K562 (cell line): ENCODE measurements around the gene PLK5. TPM values are rescaled to one million over a fixed set of nuclear protein-coding genes. Genes with fewer than 3 reads are reported as not detected.
A peak's percentile ranks its signal among the peaks of the same experiment; 100 is the strongest.

Experiments used
- ATAC-seq: fragments of 200-7000 bp; cut with Tn5 transposase; 3 replicates; pipeline ENCODE4 v1.9.1; 2020; ENCODE audit warnings: moderate library complexity
- BruUV-seq: library from RNA; stranded (reverse); fragments of 400-500 nt; replicated peaks from 2 replicates; lab custom pipeline; 2021; lab: Mats Ljungman, UMichigan
- CTCF ChIA-PET: fragments of 300-600 bp; formaldehyde crosslinking; extraction: SDS; loops from one replicate; lab custom pipeline; 2021; ENCODE audit warnings: low intra/inter-chr PET ratio; lab: Yijun Ruan, JAX
- POLR2A ChIA-PET: fragments of 300-600, 350-650 bp; sonication (Branson Sonifier 250); formaldehyde crosslinking; extraction: SDS; loops from one replicate; lab custom pipeline; 2021; ENCODE audit warnings: antibody characterized with exemption, inconsistent platforms; lab: Yijun Ruan, JAX
- DNase-seq, 4 experiments: peaks; one replicate each; pipeline versions ENCODE4 v3.0.0 to v3.0.0-alpha.2; 2011 to 2018; ENCODE audit warnings: low spot score in 3 of 4, mixed read lengths in 3 of 4; ENCODE audit errors: extremely low read depth in 1 of 4
- FAIRE-seq: peaks from 2 replicates; lab custom pipeline; 2011; peaks lifted over from hg19 to GRCh38; lab: Jason Lieb, UNC
- H2AFZ ChIP-seq: 2 replicates; pipeline ENCODE4 v1.6.0; 2011; ENCODE audit warnings: low read depth, low read length, control low read depth, inconsistent platforms
- H3K27ac ChIP-seq: fragments of 200-600 bp; 3 replicates; pipeline ENCODE4 v1.8.0; 2011; ENCODE audit warnings: low read depth, mild to moderate bottlenecking, control low read depth, inconsistent platforms, low read length, moderate library complexity, mixed read lengths; ENCODE audit errors: extremely low read depth
- H3K27me3 ChIP-seq, 2 experiments: fragments of 300-600 bp in 1 of 2; 2 replicates in 1 of 2; 3 replicates in 1 of 2; pipeline versions ENCODE4 v1.6.0 to v1.8.0; 2011; ENCODE audit warnings: inconsistent platforms in 2 of 2, low read length in 2 of 2, mild to moderate bottlenecking in 1 of 2, mixed read lengths in 1 of 2, moderate library complexity in 1 of 2; ENCODE audit not compliant: control insufficient read depth in 2 of 2, insufficient read depth in 2 of 2
- H3K36me3 ChIP-seq: fragments of 300-600 bp; 3 replicates; pipeline ENCODE4 v1.8.0; 2011; ENCODE audit warnings: mild to moderate bottlenecking, low read length, inconsistent platforms; ENCODE audit not compliant: control insufficient read depth, insufficient read depth
- H3K4me1 ChIP-seq, 2 experiments: fragments of 200-600 bp in 1 of 2; replicated peaks in 1 of 2; 2 replicates in 1 of 2; 3 replicates in 1 of 2; pipeline versions ENCODE4 v1.5.1 to v1.8.0; 2011; ENCODE audit warnings: inconsistent platforms in 2 of 2, low read length in 2 of 2, mild to moderate bottlenecking in 1 of 2, mixed read lengths in 1 of 2, moderate library complexity in 1 of 2; ENCODE audit not compliant: control insufficient read depth in 2 of 2, insufficient read depth in 2 of 2
- H3K4me2 ChIP-seq: 2 replicates; pipeline ENCODE4 v1.6.1; 2011; ENCODE audit warnings: low read length, control low read depth, inconsistent platforms, mixed read lengths; ENCODE audit not compliant: insufficient read depth
- H3K4me3 ChIP-seq: fragments of 200-600 bp; sonication (generic), shearing (Covaris generic); 2 replicates; pipeline ENCODE4 v1.5.1; 2016; ENCODE audit warnings: control low read depth, inconsistent platforms
- H3K79me2 ChIP-seq: fragments of 200-600 bp; 3 replicates; pipeline ENCODE4 v1.8.0; 2011; ENCODE audit warnings: low read length, inconsistent platforms; ENCODE audit not compliant: control insufficient read depth, insufficient read depth
- H3K9ac ChIP-seq, 2 experiments: 2 replicates each; pipeline versions ENCODE4 v1.6.0 to v1.6.1; 2011; ENCODE audit warnings: low read depth in 2 of 2, low read length in 2 of 2, control low read depth in 1 of 2, inconsistent platforms in 1 of 2, mild to moderate bottlenecking in 1 of 2, mixed read lengths in 1 of 2; ENCODE audit not compliant: insufficient read depth in 1 of 2
- H3K9me1 ChIP-seq: one replicate; pipeline ENCODE4 v1.6.0; 2011; ENCODE audit warnings: inconsistent platforms, mild to moderate bottlenecking, low read length, moderate library complexity; ENCODE audit not compliant: control insufficient read depth, insufficient read depth
- H3K9me3 ChIP-seq: replicated peaks from 2 replicates; pipeline ENCODE4 v1.5.1; 2011; ENCODE audit warnings: low read depth, low read length, inconsistent platforms; ENCODE audit not compliant: control insufficient read depth, insufficient read depth
- H4K20me1 ChIP-seq: replicated peaks from 2 replicates; pipeline ENCODE4 v1.6.1; 2011; ENCODE audit warnings: low read length, inconsistent platforms, mixed read lengths; ENCODE audit not compliant: control insufficient read depth, insufficient read depth
- E2F5 ChIP-seq: sonication (generic); formaldehyde crosslinking; IDR thresholded peaks from 2 replicates; pipeline ENCODE4 v1.8.0; 2022; ENCODE audit warnings: mild to moderate bottlenecking, missing genetic modification reagents
- HLTF ChIP-seq: fragments of 450-650 bp; IDR thresholded peaks from 2 replicates; pipeline ENCODE4 v1.6.1; 2016
- MGA ChIP-seq: fragments of 450-650 bp; IDR thresholded peaks from 2 replicates; pipeline ENCODE4 v1.6.1; 2016; ENCODE audit warnings: mild to moderate bottlenecking, moderate library complexity
- SREBF2 ChIP-seq: sonication (generic); formaldehyde crosslinking; IDR thresholded peaks from 2 replicates; pipeline ENCODE4 v1.4.0; 2020; ENCODE audit warnings: mild to moderate bottlenecking, missing genetic modification reagents
- TBP ChIP-seq: optimal IDR thresholded peaks from 2 replicates; pipeline ENCODE3; 2011; ENCODE audit warnings: low read depth, low read length, improper control_type of control experiment
- USF1 ChIP-seq: sonication (generic); formaldehyde crosslinking; IDR thresholded peaks from 2 replicates; pipeline ENCODE4 v1.9.0; 2022; ENCODE audit warnings: mild to moderate bottlenecking, missing genetic modification reagents
- ZNF174 ChIP-seq: fragments of 250-450 bp; sonication (Bioruptor Pico); IDR thresholded peaks from 2 replicates; pipeline ENCODE4 v1.4.0; 2020; ENCODE audit warnings: mild to moderate bottlenecking
- WGBS: fragments of 100-300 bp; shearing (Covaris generic); methylation state at CpG from one replicate; pipeline ENCODE4 v1.1.6; 2016; ENCODE audit warnings: low coverage, mixed read lengths; ENCODE audit not compliant: insufficient coverage; ENCODE audit errors: missing lambda C conversion rate; 5-methylcytosine and 5-hydroxymethylcytosine counted together
- in situ Hi-C: fragments of 300-500 bp; cut with MboI; formaldehyde crosslinking; loops from 4 replicates; pipeline ENCODE4 v1.15.0; 2018; ENCODE audit warnings: inconsistent platforms, mixed read lengths
- intact Hi-C: fragments of 100-400 bp; cut with micrococcal nuclease; formaldehyde crosslinking; loops from 2 replicates; pipeline ENCODE4 v1.14.2; 2022
- polyA plus RNA-seq, 8 experiments: library from polyadenylated mRNA; depleted of rRNA in 4 of 8; stranded (reverse) in 5 of 8; unstranded in 3 of 8; fragments of >200 nt; fragmentation: Nextera tagmentation in 2 of 8; fragmentation: Illumina TruSeq in 1 of 8; extraction: Ambion mirVana in 2 of 8; extraction: Trizol in 1 of 8; gene quantifications; 2 replicates each; pipeline versions ENCODE4 v1.2.1 to v1.2.3, GENCODE V29; 2011 to 2014; ENCODE audit warnings: inconsistent platforms in 1 of 8, missing spikeins in 1 of 8
- total RNA-seq, 7 experiments: library from RNA; depleted of rRNA in 6 of 7; stranded (reverse); fragments of >200 nt in 6 of 7; fragmentation: Illumina TruSeq in 2 of 7; extraction: Trizol in 2 of 7; gene quantifications; 2 replicates each; pipeline versions ENCODE4 v1.2.1 to v1.2.3, GENCODE V29; 2011 to 2021; ENCODE audit warnings: low replicate concordance in 1 of 7

The PLK5 gene
- total and polyA plus RNA-seq, 9 of the 15 experiments (the other 6 are each of a cell fraction or from before 2014, with no cell fraction given) = 0.04 to 0.23 (median 0.11) TPM; not detected in 5

GRCh38 chr19:1491114-1491848 lies 32.6 kb upstream of the PLK5 start, which contains the start of gene REEP6:
REEP6 (plus strand) TSS chr19:1491181; CDS start chr19:1491270, 89 bp downstream.
- intact Hi-C loops = no loop called here
- Histone ChIP-seq H3K9me3 (no peaks in the 10 kb centered on the region), H3K36me3 (no peaks in the 10 kb centered on the region), H2AFZ (peak within 1 kb of the TSS; percentile 100), H3K4me3 (peak within 1 kb of the TSS; percentile 67), H3K4me2 (peak within 1 kb of the TSS; percentile 96), H3K9me1 (no peaks in the 10 kb centered on the region), H3K27ac (peak within 1 kb of the TSS; percentile 94), H3K79me2 (peaks cover 27% of the 10 kb centered on the region), H3K9ac (peak within 1 kb of the TSS; percentile 83 to 98), H4K20me1 (peaks cover 6% of the 10 kb centered on the region; the same call in 1 of the 2 replicates), H3K27me3 (no peaks in the 10 kb centered on the region), H3K4me1 (peaks cover 26 to 88% of the 10 kb centered on the region in 2 experiments)
- ATAC-seq (no peak), FAIRE-seq (no peak), DNase-seq (peak in 1 of 4 experiments; percentile 49)
- under 1% methylated on average over 45 of the region's 73 CpGs for WGBS
- ChIA-PET CTCF (interaction anchor here (0.6 kb wide), 1 partner anchor 138 kb away, joined by 5 read pairs; no protein-coding TSS in a partner anchor), POLR2A (interaction anchor here (0.6 to 1.6 kb wide), 7 partner anchors 9 to 1674 kb away, joined by 3 to 7 read pairs (median 4); no protein-coding TSS in a partner anchor)
- TSS peak; percentile 75 for BruUV-seq
- in situ Hi-C loops = no loop called here
- TF ChIP-seq ZNF174 (CRISPR knock-in tag) (no peak), TBP (peak; percentile 51), SREBF2 (CRISPR knock-in tag) (no peak), USF1 (CRISPR knock-in tag) (no peak), HLTF (no peak), E2F5 (CRISPR knock-in tag) (no peak), MGA (no peak)
